Stimulated activated naive CD8-positive, alpha-beta T cell treated with anti-CD3 and anti-CD28 coated beads, Interleukin-15, Interleukin-2, amounts not matched to agents 100 ng/mL and 50 ng/mL, for 24 hours (primary cell): ENCODE measurements around the gene FCMR.
A peak's percentile ranks its signal among the peaks of the same experiment; 100 is the strongest.
"Not testable (repeated sequence)": the region's sequence is repeated elsewhere in the genome, so short reads cannot be mapped to it uniquely, and the experiment has no call there.

Experiments
- H3K27ac Mint-ChIP-seq: one replicate; pipeline ENCODE4 v1.8.0; 2021; ENCODE audit warnings: mild to moderate bottlenecking, mixed read lengths
- H3K27me3 Mint-ChIP-seq: one replicate; pipeline ENCODE4 v1.8.0; 2021; ENCODE audit warnings: mixed read lengths
- H3K36me3 Mint-ChIP-seq: one replicate; pipeline ENCODE4 v1.8.0; 2021; ENCODE audit warnings: low read depth, mixed read lengths
- H3K4me1 Mint-ChIP-seq: one replicate; pipeline ENCODE4 v1.8.0; 2021; ENCODE audit warnings: low read depth, mixed read lengths
- H3K4me3 Mint-ChIP-seq: one replicate; pipeline ENCODE4 v1.8.0; 2021; ENCODE audit warnings: mild to moderate bottlenecking, mixed read lengths
- H3K9me3 Mint-ChIP-seq: one replicate; pipeline ENCODE4 v1.8.0; 2021; ENCODE audit warnings: mixed read lengths

FCMR gene

GRCh38 chr1:206939841-206940587 lies 18.3 kb upstream of the FCMR start:
- no peaks in the 10 kb centered on the region for H3K36me3 Mint-ChIP-seq
- peaks cover 6% of the 10 kb centered on the region for H3K27me3 Mint-ChIP-seq
- no peaks in the 10 kb centered on the region for H3K9me3 Mint-ChIP-seq
- H3K27ac Mint-ChIP-seq: peak overlapping the region; percentile 33
- H3K4me1 Mint-ChIP-seq: peaks cover 3% of the 10 kb centered on the region
- no peak overlapping the region for H3K4me3 Mint-ChIP-seq

- no peaks in the 10 kb centered on the region for H3K27me3 Mint-ChIP-seq
- H3K27ac Mint-ChIP-seq: no peak overlapping the region
- H3K4me1 Mint-ChIP-seq: no peaks in the 10 kb centered on the region
- no peak overlapping the region for H3K4me3 Mint-ChIP-seq
- H3K36me3 Mint-ChIP-seq: no peaks in the 10 kb centered on the region
- H3K9me3 Mint-ChIP-seq: no peaks in the 10 kb centered on the region
Observed at GRCh38 chr1:206939131-206939530, 17.4 kb upstream of the FCMR start.

GRCh38 chr1:206937425-206937824 lies 15.7 kb upstream of the FCMR start:
- H3K9me3 Mint-ChIP-seq: no peaks in the 10 kb centered on the region
- H3K36me3 Mint-ChIP-seq: no peaks in the 10 kb centered on the region

GRCh38 chr1:206935491-206936067 lies 13.8 kb upstream of the FCMR start:
- Mint-ChIP-seq H3K9me3 (no peaks in the 10 kb centered on the region), H3K4me3 (no peak overlapping the region), H3K4me1 (peaks cover 30% of the 10 kb centered on the region), H3K27me3 (no peaks in the 10 kb centered on the region), H3K27ac (no peak overlapping the region), H3K36me3 (no peaks in the 10 kb centered on the region)

More at GRCh38 chr1:206937425-206937824, 15.7 kb upstream of the FCMR start:
- Mint-ChIP-seq H3K4me3 (no peak overlapping the region), H3K4me1 (peaks cover 11% of the 10 kb centered on the region), H3K27ac (no peak overlapping the region), H3K27me3 (no peaks in the 10 kb centered on the region)

- H3K4me3 Mint-ChIP-seq: no peak overlapping the region
- no peaks in the 10 kb centered on the region for H3K36me3 Mint-ChIP-seq
- H3K9me3 Mint-ChIP-seq: no peaks in the 10 kb centered on the region
- peak overlapping the region; percentile 60 for H3K27ac Mint-ChIP-seq
- no peaks in the 10 kb centered on the region for H3K27me3 Mint-ChIP-seq
- H3K4me1 Mint-ChIP-seq: peaks cover 50% of the 10 kb centered on the region
Observed at GRCh38 chr1:206933333-206933945, 11.7 kb upstream of the FCMR start.

GRCh38 chr1:206932177-206932576 lies 10.4 kb upstream of the FCMR start:
- H3K9me3 Mint-ChIP-seq: no peaks in the 10 kb centered on the region
- peak overlapping the region; percentile 52 for H3K27ac Mint-ChIP-seq
- H3K27me3 Mint-ChIP-seq: no peaks in the 10 kb centered on the region
- no peaks in the 10 kb centered on the region for H3K36me3 Mint-ChIP-seq
- H3K4me1 Mint-ChIP-seq: peaks cover 63% of the 10 kb centered on the region
- no peak overlapping the region for H3K4me3 Mint-ChIP-seq

- H3K9me3 Mint-ChIP-seq: no peaks in the 10 kb centered on the region
- no peaks in the 10 kb centered on the region for H3K36me3 Mint-ChIP-seq
- peak overlapping the region; percentile 52 for H3K27ac Mint-ChIP-seq
- H3K4me1 Mint-ChIP-seq: peaks cover 65% of the 10 kb centered on the region
- H3K4me3 Mint-ChIP-seq: no peak overlapping the region
- no peaks in the 10 kb centered on the region for H3K27me3 Mint-ChIP-seq
Observed at GRCh38 chr1:206931709-206932108, 10.0 kb upstream of the FCMR start.

GRCh38 chr1:206930210-206930798 lies 8.6 kb upstream of the FCMR start:
- H3K36me3 Mint-ChIP-seq: no peaks in the 10 kb centered on the region
- H3K27ac Mint-ChIP-seq: peak overlapping the region; percentile 97
- H3K9me3 Mint-ChIP-seq: no peaks in the 10 kb centered on the region
- H3K4me3 Mint-ChIP-seq: peak overlapping the region; percentile 69
- H3K27me3 Mint-ChIP-seq: no peaks in the 10 kb centered on the region
- H3K4me1 Mint-ChIP-seq: peaks cover 72% of the 10 kb centered on the region

- Mint-ChIP-seq H3K9me3 (no peaks in the 10 kb centered on the region), H3K27me3 (no peaks in the 10 kb centered on the region), H3K36me3 (no peaks in the 10 kb centered on the region), H3K4me1 (peaks cover 72% of the 10 kb centered on the region), H3K27ac (peak overlapping the region; percentile 97), H3K4me3 (peak overlapping the region; percentile 69)
Observed at GRCh38 chr1:206929524-206929923, 7.8 kb upstream of the FCMR start.

GRCh38 chr1:206926286-206926685 lies 4.5 kb upstream of the FCMR start:
- H3K9me3 Mint-ChIP-seq: no peaks in the 10 kb centered on the region
- no peak overlapping the region for H3K4me3 Mint-ChIP-seq
- H3K36me3 Mint-ChIP-seq: no peaks in the 10 kb centered on the region
- H3K4me1 Mint-ChIP-seq: peaks cover 49% of the 10 kb centered on the region
- no peaks in the 10 kb centered on the region for H3K27me3 Mint-ChIP-seq
- peak overlapping the region; percentile 45 for H3K27ac Mint-ChIP-seq

GRCh38 chr1:206925106-206925736 lies 3.5 kb upstream of the FCMR start:
- H3K4me1 Mint-ChIP-seq: peaks cover 38% of the 10 kb centered on the region
- no peaks in the 10 kb centered on the region for H3K27me3 Mint-ChIP-seq
- H3K4me3 Mint-ChIP-seq: no peak overlapping the region

GRCh38 chr1:206924592-206925105 lies 2.9 kb upstream of the FCMR start:
- H3K36me3 Mint-ChIP-seq: peaks cover 3% of the 10 kb centered on the region
- no peak overlapping the region for H3K27ac Mint-ChIP-seq
- no peaks in the 10 kb centered on the region for H3K9me3 Mint-ChIP-seq
- H3K4me3 Mint-ChIP-seq: no peak overlapping the region
- no peaks in the 10 kb centered on the region for H3K27me3 Mint-ChIP-seq
- H3K4me1 Mint-ChIP-seq: peaks cover 33% of the 10 kb centered on the region

More at GRCh38 chr1:206925106-206925736, 3.5 kb upstream of the FCMR start:
- Mint-ChIP-seq H3K9me3 (no peaks in the 10 kb centered on the region), H3K36me3 (no peaks in the 10 kb centered on the region), H3K27ac (no peak overlapping the region)

GRCh38 chr1:206923961-206924557 lies 2.3 kb upstream of the FCMR start:
- H3K4me1 Mint-ChIP-seq: peaks cover 30% of the 10 kb centered on the region
- H3K36me3 Mint-ChIP-seq, H3K4me3 Mint-ChIP-seq, H3K27me3 Mint-ChIP-seq, H3K9me3 Mint-ChIP-seq, H3K27ac Mint-ChIP-seq: not testable (repeated sequence)
